HepG2 (cell line): Measurements from ENCODE around the gene KCND1. TPM values are rescaled to one million over a fixed set of nuclear protein-coding genes. Genes with fewer than 3 reads are reported as not detected.
A peak's percentile ranks its signal among the peaks of the same experiment; 100 is the strongest.

Experiments
- EED ChIP-seq: sonication (generic); formaldehyde crosslinking; IDR thresholded peaks from 2 replicates; pipeline ENCODE4 v1.5.0; 2020; ENCODE audit warnings: mild to moderate bottlenecking, missing genetic modification reagents
- FIP1L1 ChIP-seq: fragments of 200-400 bp; formaldehyde crosslinking; IDR thresholded peaks from 2 replicates; pipeline ENCODE4 v1.6.1; 2018; ENCODE audit warnings: low read depth, mild to moderate bottlenecking, low read length, moderate library complexity, borderline replicate concordance; ENCODE audit not compliant: insufficient read depth
- FOSL1 ChIP-seq: sonication (generic); formaldehyde crosslinking; IDR thresholded peaks from 2 replicates; pipeline ENCODE4 v1.9.0; 2021; ENCODE audit warnings: missing genetic modification reagents, borderline replicate concordance
- FOXA1 ChIP-seq, 2 experiments: fragments of 450-650 bp in 1 of 2; sonication (generic) in 1 of 2; formaldehyde crosslinking in 1 of 2; IDR thresholded peaks; 2 replicates each; pipeline versions ENCODE4 v1.4.0 to v1.6.1; 2016 to 2020; ENCODE audit warnings: missing genetic modification reagents in 1 of 2
- GTF2F1 ChIP-seq: fragments of 150-350 bp; IDR thresholded peaks from 2 replicates; pipeline ENCODE4 v1.6.1; 2014; ENCODE audit warnings: low read length
- NPAS2 ChIP-seq: sonication (generic); formaldehyde crosslinking; IDR thresholded peaks from 2 replicates; pipeline ENCODE4 v1.8.0; 2022; ENCODE audit warnings: mild to moderate bottlenecking, missing genetic modification reagents, borderline replicate concordance
- PCBP2 ChIP-seq: fragments of 200-400 bp; formaldehyde crosslinking; optimal IDR thresholded peaks from 2 replicates; pipeline ENCODE3; 2018; ENCODE audit warnings: low read length, low read depth; ENCODE audit not compliant: poor library complexity, severe bottlenecking
- PITX1 ChIP-seq: sonication (generic); formaldehyde crosslinking; IDR thresholded peaks from 2 replicates; pipeline ENCODE4 v1.5.1; 2020; ENCODE audit warnings: mild to moderate bottlenecking, missing genetic modification reagents
- SNAPC2 ChIP-seq: sonication (generic); formaldehyde crosslinking; IDR thresholded peaks from 2 replicates; pipeline ENCODE4 v1.8.1; 2022; ENCODE audit warnings: mild to moderate bottlenecking, missing genetic modification reagents
- SP4 ChIP-seq: sonication (generic); formaldehyde crosslinking; IDR thresholded peaks from 2 replicates; pipeline ENCODE4 v1.8.1; 2023; ENCODE audit warnings: mild to moderate bottlenecking, missing genetic modification reagents
- ZFP37 ChIP-seq: sonication (generic); formaldehyde crosslinking; IDR thresholded peaks from 2 replicates; pipeline ENCODE4 v1.4.0; 2020; ENCODE audit warnings: missing genetic modification reagents, borderline replicate concordance
- ZNF251 ChIP-seq: sonication (generic); formaldehyde crosslinking; IDR thresholded peaks from 2 replicates; pipeline ENCODE4 v1.9.0; 2021; ENCODE audit warnings: mild to moderate bottlenecking, missing genetic modification reagents
- ZNF451 ChIP-seq: sonication (generic); formaldehyde crosslinking; IDR thresholded peaks from 2 replicates; pipeline ENCODE4 v1.5.0; 2020; ENCODE audit warnings: mild to moderate bottlenecking, missing genetic modification reagents
- ZNF484 ChIP-seq: sonication (generic); formaldehyde crosslinking; IDR thresholded peaks from 2 replicates; pipeline ENCODE4 v1.5.1; 2020; ENCODE audit warnings: mild to moderate bottlenecking, low read depth, missing genetic modification reagents, borderline replicate concordance
- ZNF556 ChIP-seq: sonication (generic); formaldehyde crosslinking; IDR thresholded peaks from 2 replicates; pipeline ENCODE4 v1.4.0; 2020; ENCODE audit warnings: mild to moderate bottlenecking, missing genetic modification reagents, borderline replicate concordance
- ZNF607 ChIP-seq: sonication (generic); formaldehyde crosslinking; IDR thresholded peaks from 2 replicates; pipeline ENCODE4 v1.5.1; 2020; ENCODE audit warnings: missing genetic modification reagents, mild to moderate bottlenecking, borderline replicate concordance
- ZNF619 ChIP-seq: sonication (generic); formaldehyde crosslinking; IDR thresholded peaks from 2 replicates; pipeline ENCODE4 v1.4.0; 2020; ENCODE audit warnings: mild to moderate bottlenecking, missing genetic modification reagents
- ZSCAN9 ChIP-seq: IDR thresholded peaks from 2 replicates; pipeline ENCODE4 v1.6.1; 2016; ENCODE audit warnings: borderline replicate concordance
- polyA plus RNA-seq, 8 experiments: library from polyadenylated mRNA; depleted of rRNA in 3 of 8; stranded (reverse) in 7 of 8; unstranded in 1 of 8; fragments of >200 nt; fragmentation: Illumina TruSeq in 4 of 8; extraction: Trizol in 4 of 8; gene quantifications; 2 replicates each; pipeline versions ENCODE4 v1.2.1 to v1.2.3, GENCODE V29; 2011 to 2016; ENCODE audit warnings: low read depth in 4 of 8, missing spikeins in 1 of 8, mixed read lengths in 1 of 8; ENCODE audit not compliant: insufficient read depth in 1 of 8
- total RNA-seq, 5 experiments: library from RNA; depleted of rRNA; stranded (reverse); fragments of >200 nt; fragmentation: Illumina TruSeq; extraction: Trizol; gene quantifications; 2 replicates each; pipeline ENCODE4 v1.2.3, GENCODE V29; 2016; ENCODE audit warnings: low read depth in 1 of 5
- TF ChIP-seq, protein P1 (sequence below): sonication (generic); formaldehyde crosslinking; conservative IDR thresholded peaks from 2 replicates; pipeline ENCODE4 v1.8.0; 2022; ENCODE audit warnings: low read depth, missing genetic modification reagents
- TF ChIP-seq, protein P2 (sequence below): IDR thresholded peaks from 2 replicates; pipeline ENCODE4 v1.6.1; 2012; ENCODE audit warnings: inconsistent platforms
- TF ChIP-seq, protein P3 (sequence below): sonication (generic); formaldehyde crosslinking; IDR thresholded peaks from 2 replicates; pipeline ENCODE4 v1.4.0; 2020; ENCODE audit warnings: mild to moderate bottlenecking, missing genetic modification reagents
- TF ChIP-seq, protein P4 (sequence below): sonication (generic); formaldehyde crosslinking; IDR thresholded peaks from 2 replicates; pipeline ENCODE4 v1.9.0; 2022; ENCODE audit warnings: low read depth, missing genetic modification reagents

The KCND1 gene
- total and polyA plus RNA-seq, 2 of the 13 experiments (the other 11 are each of a cell fraction or from before 2014, with no cell fraction given) = 0.07 to 0.30 TPM

DNA sequence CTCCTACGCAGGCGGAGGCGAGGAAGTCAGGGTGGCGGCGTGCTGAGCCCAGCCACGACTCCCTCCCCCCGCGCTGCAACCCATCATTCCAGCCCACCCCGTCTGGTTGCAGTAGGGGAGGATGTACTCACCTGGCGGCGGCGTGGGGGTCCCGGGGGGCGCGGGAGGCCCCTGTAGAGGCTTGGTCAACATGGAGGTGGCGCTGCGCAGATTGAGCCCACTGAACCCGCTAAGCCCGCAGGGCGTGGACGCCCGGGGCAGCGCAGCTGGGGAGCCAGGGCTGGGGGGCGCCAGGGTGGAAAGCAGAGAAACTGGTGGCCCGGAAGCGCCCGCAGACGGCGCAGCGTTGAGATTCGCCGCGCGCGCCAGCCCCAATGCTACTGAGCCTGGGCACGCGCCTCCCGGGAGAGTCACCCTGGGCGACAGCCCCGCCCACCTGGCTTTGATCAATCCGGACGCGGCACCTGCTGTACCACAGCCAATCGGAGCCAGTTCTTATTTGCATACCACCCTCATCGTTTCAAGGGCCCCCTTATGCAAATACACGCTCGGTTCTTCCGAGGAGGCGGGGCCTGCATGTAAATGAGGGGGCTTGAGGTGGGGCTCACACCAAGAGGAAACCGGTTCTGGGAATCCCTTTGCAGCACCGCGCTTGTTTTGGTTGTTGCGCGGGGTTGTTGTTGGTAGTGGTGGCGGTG, 52.9 kb downstream of the KCND1 start, which contains the start of gene PIM2 (continued):
- no peak for TF ChIP-seq ZNF607 (CRISPR knock-in tag)
- no peak for TF ChIP-seq ZNF484 (CRISPR knock-in tag)
- no peak for TF ChIP-seq SNAPC2 (CRISPR knock-in tag)
- TF ChIP-seq FOSL1 (CRISPR knock-in tag) = no peak
- no peak for TF ChIP-seq ZNF556 (CRISPR knock-in tag)
- TF ChIP-seq, protein P1, sequence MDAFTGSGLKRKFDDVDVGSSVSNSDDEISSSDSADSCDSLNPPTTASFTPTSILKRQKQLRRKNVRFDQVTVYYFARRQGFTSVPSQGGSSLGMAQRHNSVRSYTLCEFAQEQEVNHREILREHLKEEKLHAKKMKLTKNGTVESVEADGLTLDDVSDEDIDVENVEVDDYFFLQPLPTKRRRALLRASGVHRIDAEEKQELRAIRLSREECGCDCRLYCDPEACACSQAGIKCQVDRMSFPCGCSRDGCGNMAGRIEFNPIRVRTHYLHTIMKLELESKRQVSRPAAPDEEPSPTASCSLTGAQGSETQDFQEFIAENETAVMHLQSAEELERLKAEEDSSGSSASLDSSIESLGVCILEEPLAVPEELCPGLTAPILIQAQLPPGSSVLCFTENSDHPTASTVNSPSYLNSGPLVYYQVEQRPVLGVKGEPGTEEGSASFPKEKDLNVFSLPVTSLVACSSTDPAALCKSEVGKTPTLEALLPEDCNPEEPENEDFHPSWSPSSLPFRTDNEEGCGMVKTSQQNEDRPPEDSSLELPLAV (CRISPR knock-in tag) = no peak
- TF ChIP-seq, protein P2, sequence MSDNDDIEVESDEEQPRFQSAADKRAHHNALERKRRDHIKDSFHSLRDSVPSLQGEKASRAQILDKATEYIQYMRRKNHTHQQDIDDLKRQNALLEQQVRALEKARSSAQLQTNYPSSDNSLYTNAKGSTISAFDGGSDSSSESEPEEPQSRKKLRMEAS = peak; percentile 43; the same call in 1 of the 2 replicates
- TF ChIP-seq NPAS2 (CRISPR knock-in tag) = no peak
- TF ChIP-seq GTF2F1 = no peak
- TF ChIP-seq PITX1 (CRISPR knock-in tag) = no peak
- no peak for TF ChIP-seq ZSCAN9 (CRISPR knock-in tag)
- no peak for TF ChIP-seq ZFP37 (CRISPR knock-in tag)
- TF ChIP-seq FIP1L1 = no peak
- TF ChIP-seq, protein P3, sequence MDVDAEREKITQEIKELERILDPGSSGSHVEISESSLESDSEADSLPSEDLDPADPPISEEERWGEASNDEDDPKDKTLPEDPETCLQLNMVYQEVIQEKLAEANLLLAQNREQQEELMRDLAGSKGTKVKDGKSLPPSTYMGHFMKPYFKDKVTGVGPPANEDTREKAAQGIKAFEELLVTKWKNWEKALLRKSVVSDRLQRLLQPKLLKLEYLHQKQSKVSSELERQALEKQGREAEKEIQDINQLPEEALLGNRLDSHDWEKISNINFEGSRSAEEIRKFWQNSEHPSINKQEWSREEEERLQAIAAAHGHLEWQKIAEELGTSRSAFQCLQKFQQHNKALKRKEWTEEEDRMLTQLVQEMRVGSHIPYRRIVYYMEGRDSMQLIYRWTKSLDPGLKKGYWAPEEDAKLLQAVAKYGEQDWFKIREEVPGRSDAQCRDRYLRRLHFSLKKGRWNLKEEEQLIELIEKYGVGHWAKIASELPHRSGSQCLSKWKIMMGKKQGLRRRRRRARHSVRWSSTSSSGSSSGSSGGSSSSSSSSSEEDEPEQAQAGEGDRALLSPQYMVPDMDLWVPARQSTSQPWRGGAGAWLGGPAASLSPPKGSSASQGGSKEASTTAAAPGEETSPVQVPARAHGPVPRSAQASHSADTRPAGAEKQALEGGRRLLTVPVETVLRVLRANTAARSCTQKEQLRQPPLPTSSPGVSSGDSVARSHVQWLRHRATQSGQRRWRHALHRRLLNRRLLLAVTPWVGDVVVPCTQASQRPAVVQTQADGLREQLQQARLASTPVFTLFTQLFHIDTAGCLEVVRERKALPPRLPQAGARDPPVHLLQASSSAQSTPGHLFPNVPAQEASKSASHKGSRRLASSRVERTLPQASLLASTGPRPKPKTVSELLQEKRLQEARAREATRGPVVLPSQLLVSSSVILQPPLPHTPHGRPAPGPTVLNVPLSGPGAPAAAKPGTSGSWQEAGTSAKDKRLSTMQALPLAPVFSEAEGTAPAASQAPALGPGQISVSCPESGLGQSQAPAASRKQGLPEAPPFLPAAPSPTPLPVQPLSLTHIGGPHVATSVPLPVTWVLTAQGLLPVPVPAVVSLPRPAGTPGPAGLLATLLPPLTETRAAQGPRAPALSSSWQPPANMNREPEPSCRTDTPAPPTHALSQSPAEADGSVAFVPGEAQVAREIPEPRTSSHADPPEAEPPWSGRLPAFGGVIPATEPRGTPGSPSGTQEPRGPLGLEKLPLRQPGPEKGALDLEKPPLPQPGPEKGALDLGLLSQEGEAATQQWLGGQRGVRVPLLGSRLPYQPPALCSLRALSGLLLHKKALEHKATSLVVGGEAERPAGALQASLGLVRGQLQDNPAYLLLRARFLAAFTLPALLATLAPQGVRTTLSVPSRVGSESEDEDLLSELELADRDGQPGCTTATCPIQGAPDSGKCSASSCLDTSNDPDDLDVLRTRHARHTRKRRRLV (CRISPR knock-in tag) = peak; percentile 86
- TF ChIP-seq, protein P4, sequence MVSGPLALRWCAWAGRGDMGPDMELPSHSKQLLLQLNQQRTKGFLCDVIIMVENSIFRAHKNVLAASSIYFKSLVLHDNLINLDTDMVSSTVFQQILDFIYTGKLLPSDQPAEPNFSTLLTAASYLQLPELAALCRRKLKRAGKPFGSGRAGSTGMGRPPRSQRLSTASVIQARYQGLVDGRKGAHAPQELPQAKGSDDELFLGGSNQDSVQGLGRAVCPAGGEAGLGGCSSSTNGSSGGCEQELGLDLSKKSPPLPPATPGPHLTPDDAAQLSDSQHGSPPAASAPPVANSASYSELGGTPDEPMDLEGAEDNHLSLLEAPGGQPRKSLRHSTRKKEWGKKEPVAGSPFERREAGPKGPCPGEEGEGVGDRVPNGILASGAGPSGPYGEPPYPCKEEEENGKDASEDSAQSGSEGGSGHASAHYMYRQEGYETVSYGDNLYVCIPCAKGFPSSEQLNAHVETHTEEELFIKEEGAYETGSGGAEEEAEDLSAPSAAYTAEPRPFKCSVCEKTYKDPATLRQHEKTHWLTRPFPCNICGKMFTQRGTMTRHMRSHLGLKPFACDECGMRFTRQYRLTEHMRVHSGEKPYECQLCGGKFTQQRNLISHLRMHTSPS (CRISPR knock-in tag) = no peak
- TF ChIP-seq SP4 (CRISPR knock-in tag) = peak; percentile 60; the same call in 1 of the 2 replicates
- no peak for TF ChIP-seq ZNF619 (CRISPR knock-in tag)
- no peak for TF ChIP-seq FOXA1 (IDR thresholded peaks at IDR 0.05)
- TF ChIP-seq FOXA1 (CRISPR knock-in tag; IDR thresholded peaks at IDR 0.05) = peak; percentile 15; the same call in 1 of the 2 replicates
- TF ChIP-seq ZNF451 (CRISPR knock-in tag) = no peak
- no peak for TF ChIP-seq ZNF251 (CRISPR knock-in tag)
- TF ChIP-seq PCBP2 = no peak
- TF ChIP-seq EED = no peak
